Measurements from ENCODE around the gene FHIP2A.
"Not testable (repeated sequence)": the region's sequence is repeated elsewhere in the genome, so short reads cannot be mapped to it uniquely, and the experiment has no call there.

- TF ChIP-seq, protein P1, sequence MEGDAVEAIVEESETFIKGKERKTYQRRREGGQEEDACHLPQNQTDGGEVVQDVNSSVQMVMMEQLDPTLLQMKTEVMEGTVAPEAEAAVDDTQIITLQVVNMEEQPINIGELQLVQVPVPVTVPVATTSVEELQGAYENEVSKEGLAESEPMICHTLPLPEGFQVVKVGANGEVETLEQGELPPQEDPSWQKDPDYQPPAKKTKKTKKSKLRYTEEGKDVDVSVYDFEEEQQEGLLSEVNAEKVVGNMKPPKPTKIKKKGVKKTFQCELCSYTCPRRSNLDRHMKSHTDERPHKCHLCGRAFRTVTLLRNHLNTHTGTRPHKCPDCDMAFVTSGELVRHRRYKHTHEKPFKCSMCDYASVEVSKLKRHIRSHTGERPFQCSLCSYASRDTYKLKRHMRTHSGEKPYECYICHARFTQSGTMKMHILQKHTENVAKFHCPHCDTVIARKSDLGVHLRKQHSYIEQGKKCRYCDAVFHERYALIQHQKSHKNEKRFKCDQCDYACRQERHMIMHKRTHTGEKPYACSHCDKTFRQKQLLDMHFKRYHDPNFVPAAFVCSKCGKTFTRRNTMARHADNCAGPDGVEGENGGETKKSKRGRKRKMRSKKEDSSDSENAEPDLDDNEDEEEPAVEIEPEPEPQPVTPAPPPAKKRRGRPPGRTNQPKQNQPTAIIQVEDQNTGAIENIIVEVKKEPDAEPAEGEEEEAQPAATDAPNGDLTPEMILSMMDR (IDR thresholded peaks at IDR 0.05), result not testable (repeated sequence)
- TF ChIP-seq POLR2A (IDR thresholded peaks at IDR 0.05), result not testable (repeated sequence)
Observed at GRCh38 chr10:114847517-114847916, 25.9 kb downstream of the FHIP2A start.

Data from testis (tissue), 2 donors.